CD4-positive, alpha-beta T cell treated with Interleukin-4 for 4 hours (primary cell): ENCODE data around the gene RALA.

Experiments used
- DNase-seq: peaks from one replicate; pipeline ENCODE4 v3.0.0-alpha.2; 2020

The RALA gene, protein sequence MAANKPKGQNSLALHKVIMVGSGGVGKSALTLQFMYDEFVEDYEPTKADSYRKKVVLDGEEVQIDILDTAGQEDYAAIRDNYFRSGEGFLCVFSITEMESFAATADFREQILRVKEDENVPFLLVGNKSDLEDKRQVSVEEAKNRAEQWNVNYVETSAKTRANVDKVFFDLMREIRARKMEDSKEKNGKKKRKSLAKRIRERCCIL

DNA sequence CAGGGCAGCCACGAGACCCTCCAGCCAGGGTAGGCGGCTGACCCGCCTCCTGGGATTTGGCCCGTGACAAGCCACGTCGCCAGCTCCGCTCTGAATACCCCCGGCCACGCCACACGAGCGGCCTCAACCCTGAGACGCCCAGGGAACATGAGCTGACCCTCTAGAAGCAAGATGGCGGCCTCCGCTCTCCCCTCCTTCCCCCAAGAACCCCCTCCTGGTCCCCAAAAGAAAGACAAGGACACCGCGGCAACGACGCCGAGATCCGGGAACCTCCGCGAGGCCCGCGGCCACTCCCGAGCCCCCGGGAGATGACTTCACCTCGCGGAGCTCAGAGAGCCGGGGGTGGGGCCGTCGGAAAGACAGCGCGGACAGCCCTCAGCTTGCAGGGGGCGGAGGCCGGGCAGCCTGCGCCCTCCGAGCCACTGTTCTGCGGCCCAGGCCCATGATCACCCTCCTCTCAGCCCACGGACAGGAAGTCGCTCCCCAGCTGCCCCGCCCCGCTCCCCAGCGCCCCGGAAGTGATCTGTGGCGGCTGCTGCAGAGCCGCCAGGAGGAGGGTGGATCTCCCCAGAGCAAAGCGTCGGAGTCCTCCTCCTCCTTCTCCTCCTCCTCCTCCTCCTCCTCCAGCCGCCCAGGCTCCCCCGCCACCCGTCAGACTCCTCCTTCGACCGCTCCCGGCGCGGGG, at the start of gene RALA:
TSS of gene RALA (plus strand) at position 526 of the 685 bp plus-strand sequence. CDS start 63,096 bp downstream, outside the sequence.
- peak; percentile 89 for DNase-seq

DNA sequence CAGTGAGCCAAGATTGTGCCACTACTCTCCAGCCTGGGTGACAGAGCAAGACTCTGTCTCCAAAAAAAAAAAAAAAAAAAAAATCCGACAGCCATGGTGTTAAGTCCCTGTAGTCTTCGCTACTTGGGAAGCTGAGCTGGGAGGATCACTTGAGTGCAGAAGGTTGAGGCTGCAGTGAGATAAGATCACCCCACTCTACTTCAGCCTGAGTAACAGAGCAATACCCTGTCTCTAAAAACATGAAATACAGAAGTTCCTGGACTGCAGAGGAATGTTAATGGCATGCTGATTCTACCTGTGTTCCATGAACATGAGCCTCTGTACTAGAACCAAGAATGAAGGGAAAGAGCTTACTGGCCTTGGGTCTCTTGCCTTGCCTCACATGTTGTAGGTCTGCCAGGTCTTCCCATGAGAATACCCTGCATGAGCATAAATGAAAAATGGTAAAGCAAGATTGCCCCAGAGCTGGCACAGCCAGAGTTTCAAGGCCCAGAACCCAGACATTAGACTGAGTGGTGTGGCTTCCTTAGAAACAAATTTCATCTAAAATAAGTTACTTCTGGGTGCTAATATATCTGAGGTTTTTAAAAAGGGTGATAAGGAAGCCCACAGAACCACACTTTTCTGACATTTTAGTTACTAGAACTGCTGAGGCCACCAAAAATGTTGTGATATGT, 48.6 kb upstream of the RALA start:
- DNase-seq, result no peak

DNA sequence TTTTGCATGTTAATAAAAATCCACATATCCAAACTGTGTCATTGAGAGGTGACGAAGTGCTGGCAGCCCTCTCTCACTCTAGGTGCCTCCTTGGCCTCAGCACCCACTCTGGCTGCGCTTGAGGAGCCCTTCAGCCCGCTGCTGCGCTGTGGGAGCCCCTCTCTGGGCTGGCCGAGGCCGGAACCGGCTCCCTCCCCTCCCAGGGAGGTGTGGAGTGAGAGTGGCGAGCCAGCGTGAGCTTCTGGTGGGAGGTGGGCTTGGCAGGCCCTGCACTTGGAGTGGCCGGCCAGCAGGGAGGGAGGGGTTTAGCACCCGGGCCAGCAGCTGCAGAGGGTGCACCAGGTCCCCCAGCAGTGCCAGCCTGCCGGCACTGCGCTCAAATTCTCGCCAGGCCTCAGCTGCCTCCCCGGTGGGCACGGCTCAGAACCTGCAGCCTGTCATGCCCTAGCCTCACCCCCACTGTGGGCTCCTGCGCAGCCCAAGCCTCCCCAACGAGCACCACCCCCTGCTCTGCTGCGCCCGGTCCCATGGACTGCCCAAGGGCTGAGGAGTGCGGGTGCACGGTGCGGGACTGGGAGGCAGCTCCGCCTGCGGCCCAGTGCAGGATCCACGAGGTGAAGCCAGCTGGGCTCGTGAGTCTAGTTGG, 46.0 kb upstream of the RALA start:
- no peak for DNase-seq

DNA sequence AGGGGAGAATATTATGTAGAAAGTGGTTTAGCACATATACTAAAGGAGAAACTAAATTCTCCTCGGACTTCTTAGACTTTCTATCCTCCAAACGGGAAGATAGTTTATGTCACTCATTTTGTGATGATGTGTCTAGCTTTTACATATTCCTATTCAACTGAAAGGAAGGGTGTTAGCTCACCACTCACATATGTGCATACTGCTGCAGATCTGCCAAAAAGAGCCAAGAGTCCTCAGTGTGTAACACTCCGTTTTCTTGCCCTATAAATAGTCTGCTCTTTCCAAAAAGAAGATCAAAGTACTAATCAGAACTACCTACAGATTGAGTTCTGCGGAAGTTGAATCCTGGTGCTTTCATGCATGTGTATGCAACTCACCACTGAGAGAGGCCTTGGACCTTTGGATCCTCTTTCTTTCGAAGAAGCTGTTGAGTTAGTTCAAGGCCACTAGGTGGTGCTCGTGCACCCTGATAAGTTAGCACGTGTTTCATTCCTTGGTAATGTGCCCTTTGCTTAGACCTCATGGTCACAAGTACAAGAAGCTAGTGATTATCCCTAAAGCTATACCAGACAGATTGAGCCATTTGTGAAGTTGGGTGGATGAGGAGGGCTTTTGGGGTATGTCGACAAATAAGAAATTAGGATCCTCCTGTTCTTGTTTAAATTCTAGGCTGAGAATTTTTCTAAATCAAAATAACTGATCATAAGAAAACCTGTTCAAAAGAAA, 43.1 kb upstream of the RALA start:
- peak; percentile 82 for DNase-seq

DNA sequence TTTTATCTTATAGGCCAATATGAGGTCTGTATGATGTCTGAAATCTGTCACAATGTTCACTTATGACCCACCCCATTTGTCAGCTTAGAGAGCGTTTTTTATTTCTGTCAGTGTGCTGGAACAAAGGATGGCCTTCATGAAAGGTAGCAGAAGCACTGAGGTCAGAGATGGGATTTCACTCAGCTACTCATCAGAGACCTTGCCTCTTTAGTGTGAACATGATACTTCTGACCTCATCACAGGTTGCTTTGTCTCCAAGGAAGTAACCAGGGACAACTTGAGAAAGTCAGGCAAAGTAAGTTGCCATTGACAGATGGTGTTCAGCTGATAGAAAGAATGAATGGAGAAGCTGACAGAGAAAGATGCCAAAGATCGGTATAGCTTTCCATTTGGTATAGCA, 40.8 kb upstream of the RALA start:
- DNase-seq, result no peak

DNA sequence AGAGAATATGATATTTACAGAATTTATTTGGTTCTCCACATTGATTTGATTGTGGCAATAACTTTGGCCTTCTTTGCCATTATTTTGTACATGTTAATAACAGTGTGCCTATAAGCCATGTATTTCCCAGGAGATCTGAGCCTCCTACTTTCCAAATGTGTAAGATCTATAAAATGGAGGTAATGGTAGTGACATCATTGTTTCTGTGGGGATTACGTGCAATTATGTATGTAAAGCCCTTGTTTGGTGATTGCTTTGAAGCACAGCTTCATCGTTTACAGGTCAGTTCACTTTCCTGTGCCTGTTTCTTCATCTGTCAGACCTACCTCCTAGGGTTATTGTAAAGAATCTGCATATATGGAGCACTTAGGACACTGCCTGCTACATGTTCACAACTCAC, 39.8 kb upstream of the RALA start:
- DNase-seq, result no peak

DNA sequence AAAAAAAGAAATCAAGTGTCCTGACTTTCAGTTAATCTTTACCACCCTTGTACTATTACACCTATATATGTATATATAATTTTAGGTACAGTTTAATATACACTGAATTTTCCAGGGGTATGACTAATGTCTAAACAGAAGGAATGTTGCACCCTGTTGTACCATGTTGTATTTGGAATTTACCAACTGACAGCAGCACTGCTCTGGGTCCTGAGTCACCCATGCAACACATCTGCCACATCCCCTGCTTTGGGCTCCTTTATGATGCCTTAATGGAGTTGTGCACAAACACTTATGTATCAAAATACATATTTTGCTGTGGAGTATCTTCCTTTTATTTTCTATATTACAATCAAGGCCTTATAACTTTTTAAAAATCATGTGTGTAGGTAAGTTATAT, 36.0 kb upstream of the RALA start:
- no peak for DNase-seq

DNA sequence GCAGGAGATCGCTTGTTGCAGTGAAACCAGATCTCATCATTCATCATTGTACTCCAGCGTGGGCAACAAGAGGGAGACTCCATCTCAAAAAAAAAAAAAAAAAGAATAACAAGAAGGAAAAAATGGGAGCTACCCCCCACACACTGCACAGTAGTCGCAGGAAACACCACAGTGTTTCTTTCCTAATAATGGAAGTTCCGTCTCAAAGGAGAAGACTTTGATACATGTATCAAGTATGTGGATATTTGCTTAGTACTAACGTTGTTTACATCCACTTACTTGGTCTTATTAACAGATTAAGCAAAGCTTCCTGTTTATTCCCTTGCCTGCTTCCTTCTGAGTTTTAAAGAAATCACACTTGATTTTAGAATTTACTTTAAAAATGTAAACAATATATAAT, 35.0 kb upstream of the RALA start:
- no peak for DNase-seq

DNA sequence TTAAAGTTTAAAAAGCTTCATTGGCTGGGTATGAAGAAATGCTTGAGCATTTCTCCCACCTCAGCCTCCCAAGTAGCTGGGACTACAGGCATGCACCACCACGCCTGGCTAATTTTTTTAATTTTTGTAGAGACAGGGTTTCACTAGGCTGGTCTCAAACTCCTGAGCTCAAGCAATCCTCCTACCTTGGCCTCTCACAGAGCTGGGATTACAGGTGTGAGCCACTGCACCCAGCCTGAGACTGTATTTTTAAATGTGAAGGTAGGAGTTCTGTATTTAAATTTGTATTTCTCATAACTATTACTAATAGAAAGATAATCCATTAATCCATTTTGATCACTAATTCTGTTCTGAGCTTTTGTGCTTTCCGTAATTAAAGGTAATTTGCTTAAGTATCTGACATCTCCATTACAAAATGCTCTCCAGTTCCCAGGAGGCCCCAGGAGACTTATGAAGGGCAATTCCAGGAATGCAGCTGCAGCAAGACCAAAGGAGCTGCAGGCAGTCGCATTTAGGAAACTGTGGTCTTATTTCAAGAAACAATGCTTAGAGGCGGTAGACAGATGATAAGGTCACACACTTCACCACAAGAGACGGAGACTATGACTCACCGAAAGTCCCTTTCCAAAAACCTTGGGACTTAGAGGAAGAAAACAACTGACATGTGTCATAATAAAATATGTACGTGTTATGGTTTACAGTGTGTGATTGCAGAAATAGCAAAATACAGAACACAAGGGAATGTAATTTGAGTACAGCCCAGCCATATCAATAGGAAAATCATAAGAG, 33.9 kb upstream of the RALA start:
- peak; percentile 90 for DNase-seq

DNA sequence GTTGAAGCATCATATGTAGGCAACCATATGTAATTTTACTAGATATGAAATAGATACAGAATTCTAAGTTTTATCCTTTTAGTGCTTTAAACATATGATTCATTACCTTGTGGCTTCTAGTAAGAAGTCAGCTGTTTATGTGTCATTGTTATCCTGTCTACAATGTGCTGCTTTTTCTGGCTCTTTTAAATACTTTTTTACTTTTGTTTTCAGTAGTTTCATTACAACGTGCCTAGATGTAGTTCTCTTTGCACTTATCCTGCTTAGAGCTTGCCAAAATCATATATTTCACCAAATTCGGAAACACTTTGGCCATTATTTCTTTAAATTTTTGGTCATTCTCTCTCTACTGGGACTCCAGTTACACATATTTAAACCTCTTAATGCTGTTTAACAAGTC, 30.8 kb upstream of the RALA start:
- DNase-seq, result peak; percentile 59

DNA sequence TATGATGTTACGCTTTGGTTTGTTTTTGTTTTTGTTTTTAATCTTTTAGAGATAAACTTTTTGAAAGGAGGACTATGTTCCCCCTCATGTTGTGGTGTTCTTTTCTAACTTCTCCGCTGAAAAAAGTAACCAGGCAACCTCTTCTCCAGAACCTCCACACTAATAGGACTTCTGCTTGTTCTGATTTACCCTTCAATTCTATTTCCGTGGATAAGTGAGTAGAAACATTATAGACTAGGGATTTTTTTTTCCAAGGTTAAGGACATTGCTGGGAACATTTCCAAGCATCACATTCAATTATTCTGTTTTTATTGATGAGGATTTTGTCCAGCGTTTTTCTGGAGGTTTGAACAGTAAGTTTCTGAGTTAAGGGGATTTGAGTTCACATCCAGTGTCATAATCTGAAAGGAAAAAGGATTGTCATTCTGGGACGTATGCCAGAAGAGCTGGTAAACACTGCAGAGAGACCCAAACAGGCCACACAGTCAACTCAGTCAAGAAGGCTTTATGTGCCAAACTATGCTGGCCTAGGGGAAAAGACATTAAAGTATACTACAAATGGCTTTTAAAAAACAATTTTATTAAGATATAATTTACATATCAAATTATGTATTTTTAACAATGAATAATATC, 28.3 kb upstream of the RALA start:
- DNase-seq, result no peak

DNA sequence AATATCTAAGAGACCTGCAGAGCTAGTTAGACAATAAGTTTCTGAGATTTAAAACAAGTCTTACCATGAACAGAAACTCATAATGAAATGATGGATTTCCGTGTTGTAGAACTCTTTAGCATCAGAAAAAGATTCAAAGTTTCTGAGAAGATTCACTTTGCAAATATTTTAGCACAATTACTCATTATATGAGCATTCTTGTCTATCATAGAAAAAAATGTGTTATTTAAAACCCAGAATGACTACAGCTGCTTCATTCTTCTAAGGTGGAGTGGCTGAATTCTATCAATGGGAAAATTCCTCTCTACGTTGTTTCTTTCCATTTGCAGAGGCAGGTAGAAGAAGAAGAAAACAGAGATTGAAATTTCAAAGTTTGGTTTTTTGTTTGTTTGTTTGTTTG, 21.0 kb upstream of the RALA start:
- no peak for DNase-seq

DNA sequence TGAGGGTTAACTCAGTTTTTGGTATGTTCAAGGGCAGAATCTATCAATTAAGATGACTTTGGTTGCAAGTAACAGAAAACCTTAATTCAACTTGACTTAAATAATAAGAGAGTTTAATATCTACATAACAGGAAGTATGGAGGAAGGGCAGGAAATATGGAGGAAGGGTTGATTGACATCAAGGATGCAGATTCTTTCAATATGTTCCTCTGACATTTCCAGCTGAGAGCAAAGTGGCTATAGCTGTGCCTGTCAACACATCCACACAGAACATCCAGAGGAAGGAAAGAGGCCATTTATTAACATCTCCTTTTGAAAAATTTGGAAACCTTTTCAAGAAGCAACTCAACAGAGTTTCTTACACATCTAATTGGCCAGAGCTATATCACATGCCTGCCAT, 19.4 kb upstream of the RALA start:
- no peak for DNase-seq

DNA sequence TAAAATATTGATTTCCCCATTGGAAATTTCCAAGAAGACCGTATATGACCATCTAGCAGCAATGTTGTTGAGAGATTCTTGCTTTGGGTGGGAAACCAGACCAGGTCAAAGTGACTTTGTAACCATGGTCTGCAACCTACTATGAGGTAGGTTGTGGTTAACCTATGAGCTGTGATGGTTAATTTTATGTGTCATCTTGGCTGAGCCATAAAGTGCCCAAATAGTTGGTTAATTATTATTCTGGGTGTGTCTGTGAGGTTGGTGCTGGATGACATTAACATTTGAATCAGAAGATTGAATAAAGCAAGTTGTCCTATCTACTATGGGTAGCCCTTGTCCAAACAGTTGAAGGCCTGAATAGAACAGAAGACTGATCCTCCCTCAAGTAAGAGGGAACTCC, 18.3 kb upstream of the RALA start:
- DNase-seq, result no peak

DNA sequence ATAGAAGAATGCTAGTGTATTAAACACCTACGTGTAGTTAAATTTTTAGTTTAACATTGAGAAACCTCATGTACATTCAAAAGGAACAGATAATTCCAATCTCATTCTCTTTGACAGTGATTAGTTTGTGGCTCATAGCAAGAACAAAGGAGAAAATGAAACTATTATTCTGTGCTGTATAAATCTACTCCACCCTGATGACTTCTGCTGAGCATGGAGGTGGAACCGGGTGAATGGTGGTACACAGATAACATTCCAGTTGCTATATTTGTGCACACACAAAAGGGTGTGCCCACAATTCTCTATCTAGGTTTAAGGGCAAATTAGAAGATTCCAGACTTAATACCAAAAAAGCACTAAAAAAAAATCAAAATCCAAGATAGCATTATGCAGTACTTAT, 17.0 kb upstream of the RALA start:
- no peak for DNase-seq

DNA sequence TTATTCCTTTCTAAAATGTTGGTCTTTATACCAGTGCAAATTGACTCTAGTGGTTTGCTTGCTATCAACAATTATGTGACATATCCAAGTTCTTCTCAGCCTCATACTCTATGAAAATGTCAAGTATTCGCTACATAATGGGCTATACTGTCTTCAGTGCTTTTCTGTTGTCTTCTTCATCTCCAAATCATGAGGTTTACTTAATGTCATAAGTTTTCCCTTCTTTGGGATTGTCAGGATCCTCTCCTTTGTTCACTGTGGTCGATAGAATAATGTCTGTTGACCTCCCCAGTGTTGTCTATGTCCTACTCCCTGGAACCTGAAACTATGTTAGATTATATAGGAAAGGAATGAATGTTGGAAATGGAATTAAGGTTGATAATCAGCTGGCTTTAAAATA, 16.4 kb upstream of the RALA start:
- DNase-seq, result no peak

DNA sequence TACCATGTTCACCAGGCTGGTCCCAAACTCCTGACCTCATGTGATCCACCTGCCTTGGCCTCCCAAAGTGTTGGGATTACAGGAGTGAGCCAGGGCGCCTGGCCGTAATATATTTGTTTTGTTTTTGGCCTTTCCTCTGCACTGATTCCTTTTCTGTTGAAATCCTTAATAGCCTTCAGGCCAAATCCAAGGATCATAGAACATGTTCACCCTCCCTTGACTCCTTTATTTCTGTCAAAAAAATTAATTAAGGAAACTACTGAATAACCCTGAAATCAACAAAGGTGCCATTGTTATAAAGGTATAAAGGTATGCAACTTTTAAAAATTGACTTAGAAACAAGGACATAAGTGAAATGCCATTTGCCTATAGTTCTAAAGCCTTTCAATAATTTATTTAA, 15.5 kb upstream of the RALA start:
- DNase-seq, result no peak

DNA sequence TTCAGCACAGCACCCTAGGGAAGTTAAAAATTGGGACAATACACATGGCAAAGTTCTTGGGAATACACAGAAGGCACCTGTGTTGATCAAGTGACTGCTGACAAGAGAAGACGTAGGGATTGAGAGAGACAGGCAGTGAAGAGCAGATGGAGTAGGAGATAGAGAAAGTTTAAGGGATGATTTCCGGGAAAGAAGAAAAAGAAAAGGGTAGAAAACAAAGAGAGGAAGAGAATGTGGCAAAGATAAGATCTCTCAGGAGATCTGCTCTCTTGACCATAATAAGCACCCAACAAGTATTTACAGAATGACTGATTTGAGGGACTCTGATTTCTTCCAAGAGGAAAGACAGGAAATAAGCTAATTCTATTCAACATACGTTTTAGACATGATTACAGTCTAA, 15.1 kb upstream of the RALA start:
- no peak for DNase-seq

DNA sequence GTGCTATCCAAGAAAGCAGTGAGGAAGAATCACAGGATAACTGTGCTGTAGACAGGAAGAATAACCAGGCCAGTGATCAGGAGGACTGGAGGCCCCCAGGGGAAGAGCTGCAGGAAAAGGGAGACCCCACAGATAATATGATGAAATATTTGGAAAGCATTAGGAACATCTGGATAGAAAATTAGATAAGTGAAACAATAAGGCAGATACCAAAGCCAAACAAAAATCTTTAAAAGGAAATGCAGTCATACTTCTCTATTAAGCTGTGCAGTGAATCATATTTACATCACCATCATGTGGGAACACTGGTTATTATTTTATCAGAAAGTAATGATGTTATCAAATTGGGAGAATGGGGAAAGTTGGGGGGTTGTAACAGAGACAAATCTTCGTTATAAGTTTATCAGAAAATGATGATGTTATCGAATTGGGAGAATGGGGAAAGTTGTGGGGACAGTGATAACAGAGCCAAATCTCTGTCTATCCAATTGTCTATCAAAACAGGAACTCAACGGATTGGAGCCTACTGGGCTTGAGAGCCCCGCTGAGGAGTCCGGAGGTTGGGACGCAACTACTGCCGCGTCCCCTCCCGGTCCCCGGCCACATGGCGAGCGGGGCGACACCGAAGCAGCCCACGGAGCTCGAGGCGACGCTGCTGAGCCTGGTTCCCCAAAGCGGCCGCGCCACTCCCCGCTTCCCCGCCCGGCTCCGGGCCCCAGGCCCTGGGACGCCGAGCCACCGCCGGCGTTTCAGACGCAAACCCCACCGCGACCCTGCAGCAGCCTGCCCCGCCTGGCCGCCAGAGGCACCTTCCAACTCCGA, 14.0 kb upstream of the RALA start:
- DNase-seq, result no peak

DNA sequence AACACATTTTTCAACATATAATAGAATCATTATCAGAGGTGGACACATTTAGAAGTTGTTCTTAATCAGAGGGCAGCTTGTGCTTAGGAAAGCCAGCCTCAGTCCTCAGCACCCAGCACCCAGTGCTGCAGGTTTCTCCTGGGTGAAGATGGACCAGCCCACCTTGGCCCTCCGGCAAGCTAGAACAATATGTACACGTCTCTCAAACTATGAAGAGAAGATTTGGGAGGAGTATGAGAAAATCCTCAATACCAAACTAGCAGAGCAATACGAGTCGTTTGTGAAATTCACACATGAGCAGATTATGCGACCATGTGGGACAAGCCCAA, 13.5 kb upstream of the RALA start:
- DNase-seq, result no peak

DNA sequence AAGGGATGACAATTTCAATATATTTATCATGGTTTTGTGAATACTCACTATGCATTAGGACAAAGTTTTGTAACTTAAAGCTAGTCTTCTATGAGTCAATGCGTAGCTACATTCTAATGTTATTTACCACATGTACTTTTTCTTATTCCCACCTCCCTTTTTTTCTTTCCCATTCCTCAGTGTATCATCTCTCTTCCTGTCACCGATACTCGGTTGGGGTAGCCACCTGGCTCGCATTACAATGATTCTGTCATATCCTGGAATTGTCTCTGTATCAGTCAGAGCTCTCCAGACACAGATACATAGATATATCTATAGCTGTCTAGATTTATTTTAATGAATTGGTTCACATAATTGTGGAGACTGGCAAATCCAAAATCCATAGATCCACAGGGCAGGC, 9.8 kb upstream of the RALA start:
- no peak for DNase-seq
